HG02943 (cell line): ENCODE measurements around the gene S100B.

Source experiments
- ATAC-seq: cut with Tn5 transposase; IDR thresholded peaks from one replicate; pipeline ENCODE4 v1.9.1; 2021; ENCODE audit warnings: mild to moderate bottlenecking, low read depth, moderate library complexity; ENCODE audit not compliant: unreplicated experiment

Gene S100B

GRCh38 chr21:46628868-46629267, 24.0 kb upstream of the S100B start:
- ATAC-seq, result no peak

- no peak for ATAC-seq
Observed at GRCh38 chr21:46627726-46628125, 22.8 kb upstream of the S100B start.

GRCh38 chr21:46626975-46627501, 22.2 kb upstream of the S100B start:
- ATAC-seq, result no peak

GRCh38 chr21:46626536-46626935, 21.7 kb upstream of the S100B start:
- no peak for ATAC-seq

GRCh38 chr21:46625759-46626158, 20.9 kb upstream of the S100B start:
- no peak for ATAC-seq

- ATAC-seq, result no peak
Observed at GRCh38 chr21:46624050-46624449, 19.2 kb upstream of the S100B start.

- no peak for ATAC-seq
Observed at GRCh38 chr21:46622226-46622625, 17.3 kb upstream of the S100B start.

GRCh38 chr21:46621457-46622182, 16.7 kb upstream of the S100B start:
- ATAC-seq, result no peak

GRCh38 chr21:46620846-46621245, 16.0 kb upstream of the S100B start:
- ATAC-seq, result no peak

GRCh38 chr21:46619846-46620245, 15.0 kb upstream of the S100B start:
- no peak for ATAC-seq

- no peak for ATAC-seq
Observed at GRCh38 chr21:46618738-46619379, 14.0 kb upstream of the S100B start.

- no peak for ATAC-seq
Observed at GRCh38 chr21:46617267-46618051, 12.6 kb upstream of the S100B start.

- ATAC-seq, result no peak
Observed at GRCh38 chr21:46616656-46617055, 11.8 kb upstream of the S100B start.

GRCh38 chr21:46616050-46616449, 11.2 kb upstream of the S100B start:
- ATAC-seq, result no peak

GRCh38 chr21:46613391-46613790, 8.5 kb upstream of the S100B start:
- ATAC-seq, result no peak

- ATAC-seq, result no peak
Observed at GRCh38 chr21:46610018-46610701, 5.3 kb upstream of the S100B start.

GRCh38 chr21:46608672-46609111, 3.8 kb upstream of the S100B start:
- ATAC-seq, result no peak

- ATAC-seq, result no peak
Observed at GRCh38 chr21:46607636-46608035, 2.8 kb upstream of the S100B start.

- ATAC-seq, result no peak
Observed at GRCh38 chr21:46606427-46606813, 1.5 kb upstream of the S100B start.

- no peak for ATAC-seq
Observed at GRCh38 chr21:46605767-46606426, 1.0 kb upstream of the S100B start.
